HK-2 (cell line): ENCODE results near the gene LIMA1.
"Not testable (repeated sequence)": the region's sequence is repeated elsewhere in the genome, so short reads cannot be mapped to it uniquely, and the experiment has no call there.

Experiments used
- DNase-seq: peaks from one replicate; pipeline ENCODE4 v3.0.0-alpha.2; 2018; ENCODE audit not compliant: unreplicated experiment

The LIMA1 gene

GRCh38 chr12:50287271-50287670 is 4.0 kb upstream of the LIMA1 start:
- DNase-seq: no peak

- DNase-seq: no peak
Measured at GRCh38 chr12:50285253-50285652, 1.9 kb upstream of the LIMA1 start.

GRCh38 chr12:50282721-50283228 is 545 bp downstream of the LIMA1 start:
- DNase-seq: no peak

- DNase-seq: no peak
Measured at GRCh38 chr12:50279501-50279900, 3.8 kb downstream of the LIMA1 start.

DNA sequence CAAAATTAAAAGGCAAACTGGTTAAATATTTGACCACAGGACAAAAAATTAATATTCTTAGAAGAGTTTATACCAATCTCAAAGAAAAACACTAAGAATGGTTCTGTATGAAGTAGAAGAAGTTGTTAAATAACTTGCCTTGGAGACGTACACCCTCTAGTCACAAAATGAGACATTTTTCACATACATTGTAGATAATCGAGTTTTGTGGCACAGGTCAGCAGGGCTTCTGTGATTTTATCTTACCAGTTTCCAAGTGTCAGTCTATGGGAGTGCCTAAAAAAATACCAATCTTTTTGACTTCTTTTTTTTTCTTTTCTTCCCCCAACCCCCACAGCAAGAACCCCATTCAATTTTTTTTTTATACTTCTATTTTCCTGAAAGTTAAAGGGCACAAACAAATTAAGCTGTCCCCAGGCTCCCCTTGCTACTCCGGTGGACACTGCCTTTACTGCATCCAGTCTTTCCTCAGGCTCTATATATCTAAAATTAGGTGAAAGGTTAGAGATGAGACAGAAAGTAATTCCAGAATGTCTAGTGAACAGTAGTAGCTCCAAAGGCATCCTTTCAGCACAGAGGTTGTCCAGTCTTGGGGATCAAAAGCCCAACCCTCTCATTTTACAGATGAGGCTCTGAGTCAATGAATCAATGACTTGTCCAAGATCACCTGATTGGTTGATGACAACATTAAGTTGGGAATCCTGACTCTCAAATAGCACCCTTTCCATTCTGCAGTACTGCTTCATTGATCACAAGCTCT is 6.2 kb downstream of the LIMA1 start:
- DNase-seq: no peak

DNA sequence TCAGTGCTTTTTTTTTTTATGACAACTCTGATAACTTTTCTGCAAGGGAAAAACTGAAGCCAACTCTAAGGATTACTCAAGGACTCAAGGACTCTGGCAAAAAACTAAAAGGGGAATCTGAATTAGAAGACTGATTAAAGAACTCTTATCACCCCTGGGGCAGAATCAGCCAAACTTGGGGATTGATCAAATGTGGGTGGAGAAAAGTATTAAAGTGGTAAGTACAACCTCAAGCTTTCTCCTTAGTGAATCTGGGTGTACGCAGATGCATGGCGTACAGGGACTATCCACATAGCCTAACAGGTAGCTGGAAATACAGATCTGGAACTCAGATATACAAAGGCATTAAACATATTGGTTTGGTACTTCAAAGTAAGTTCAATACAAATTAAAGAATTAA is 7.3 kb downstream of the LIMA1 start:
- DNase-seq: no peak

DNA sequence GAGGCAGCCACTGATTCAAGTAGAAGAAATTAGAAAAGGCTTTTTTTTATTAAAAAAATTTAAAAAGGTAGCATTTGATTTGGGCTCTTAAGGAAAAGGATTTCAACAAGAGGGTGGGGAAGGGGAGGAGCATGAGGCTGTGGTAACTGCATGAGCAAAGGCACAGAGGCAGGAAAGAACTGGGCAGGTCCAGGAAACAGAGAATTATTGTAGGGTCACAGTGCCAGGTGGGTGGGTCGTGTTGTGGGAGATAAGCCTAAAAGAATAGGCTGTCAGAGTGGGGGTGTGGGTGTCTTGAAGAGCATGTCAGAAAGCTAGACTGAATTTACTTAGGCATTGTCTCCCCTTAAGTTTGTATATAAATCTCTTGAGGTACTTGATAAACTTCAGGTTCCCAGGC is 7.8 kb downstream of the LIMA1 start:
- no peak for DNase-seq

DNA sequence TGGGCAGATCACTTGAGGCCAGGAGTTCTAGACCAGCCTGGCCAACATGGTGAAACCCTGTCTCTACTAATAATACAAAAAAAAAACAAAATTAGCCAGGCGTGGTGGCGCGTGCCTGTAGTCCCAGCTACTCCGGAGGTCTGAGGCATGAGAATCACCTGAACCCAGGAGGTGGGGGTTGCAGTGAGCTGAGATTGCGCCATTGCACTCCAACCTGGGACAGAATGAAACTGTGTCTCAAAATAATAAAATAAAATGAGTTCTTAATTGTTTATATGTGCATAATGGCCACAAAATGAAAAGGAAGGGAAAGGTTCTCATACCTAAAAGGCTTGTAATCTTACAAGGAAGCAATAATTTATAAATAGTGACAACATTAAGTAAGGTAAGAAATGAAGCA is 8.2 kb downstream of the LIMA1 start:
- not testable (repeated sequence) for DNase-seq

DNA sequence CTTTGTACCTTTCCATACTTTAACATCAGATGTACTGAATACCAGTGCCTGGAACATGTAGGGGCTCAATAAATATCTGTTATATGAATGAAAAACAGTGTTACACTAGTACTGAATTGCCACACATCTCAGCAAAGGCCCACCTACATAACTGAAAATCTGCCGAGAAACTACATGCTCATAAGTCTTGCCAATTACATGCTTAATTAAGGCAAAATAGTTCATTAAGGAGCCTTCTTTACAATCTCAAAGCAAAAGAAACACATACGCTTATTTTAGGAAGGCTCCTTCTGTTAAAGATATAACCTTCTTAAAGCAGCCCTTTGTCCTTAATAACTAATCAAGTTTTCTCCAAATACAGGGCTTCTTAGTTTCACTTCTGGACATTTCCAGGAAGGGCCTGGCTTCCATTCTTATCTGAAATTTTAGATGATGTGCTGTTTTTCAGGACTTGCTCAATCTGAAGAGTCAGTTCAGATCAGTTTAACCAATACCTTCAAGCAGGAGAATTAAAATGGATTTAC is 11.5 kb downstream of the LIMA1 start:
- no peak for DNase-seq

DNA sequence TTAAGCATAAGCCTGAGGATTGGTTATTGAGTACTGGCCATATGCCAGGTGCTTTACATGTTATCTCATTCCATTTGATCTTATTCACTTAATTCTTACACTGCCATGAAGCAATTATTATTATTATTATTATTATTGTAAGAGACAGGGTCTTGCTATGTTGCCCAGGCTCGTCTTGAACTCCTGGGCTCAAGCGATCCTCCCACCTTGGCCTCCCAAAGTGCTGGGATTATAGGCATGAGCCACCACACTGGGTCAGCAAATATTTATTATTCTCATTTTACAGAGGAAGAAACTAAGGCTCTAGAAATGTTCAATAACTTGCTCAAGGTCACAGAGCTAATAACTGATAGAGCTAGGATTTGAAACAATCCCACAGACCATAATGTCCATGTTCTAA is 14.8 kb downstream of the LIMA1 start:
- DNase-seq: no peak

DNA sequence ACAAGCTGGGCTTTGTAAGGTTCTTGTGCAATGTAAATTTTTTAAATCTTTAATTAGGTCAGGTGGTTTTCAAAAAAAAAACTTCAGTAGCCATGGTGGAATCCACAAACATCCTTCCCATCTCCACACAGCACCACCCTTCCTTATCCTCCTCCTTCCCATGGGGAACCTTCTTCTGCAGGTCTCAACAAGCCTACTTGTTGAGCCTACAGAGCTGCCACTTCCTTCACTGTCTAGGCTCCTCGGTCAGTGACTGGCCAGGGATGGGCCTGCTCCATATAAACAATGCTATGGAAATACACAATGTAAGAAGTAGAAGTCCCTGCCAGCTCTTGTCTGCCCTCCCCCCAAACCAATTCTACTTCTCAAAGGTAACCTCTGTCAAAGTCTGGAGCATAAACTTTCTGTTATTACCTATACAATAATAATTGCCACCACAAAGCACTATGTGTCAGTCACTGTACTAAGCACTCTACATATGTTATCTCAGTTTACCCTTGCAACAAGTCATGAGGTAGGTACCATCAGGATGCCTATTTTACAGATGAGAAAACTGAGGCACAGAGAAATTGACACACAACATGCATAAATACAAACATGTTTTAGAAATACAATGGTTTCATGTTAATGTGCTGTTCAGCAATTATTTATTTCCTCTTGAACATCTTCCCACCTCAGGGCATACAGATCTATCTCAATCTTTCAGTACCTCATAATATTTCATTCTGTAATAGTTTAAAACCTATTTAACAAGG is 17.4 kb downstream of the LIMA1 start:
- no peak for DNase-seq

DNA sequence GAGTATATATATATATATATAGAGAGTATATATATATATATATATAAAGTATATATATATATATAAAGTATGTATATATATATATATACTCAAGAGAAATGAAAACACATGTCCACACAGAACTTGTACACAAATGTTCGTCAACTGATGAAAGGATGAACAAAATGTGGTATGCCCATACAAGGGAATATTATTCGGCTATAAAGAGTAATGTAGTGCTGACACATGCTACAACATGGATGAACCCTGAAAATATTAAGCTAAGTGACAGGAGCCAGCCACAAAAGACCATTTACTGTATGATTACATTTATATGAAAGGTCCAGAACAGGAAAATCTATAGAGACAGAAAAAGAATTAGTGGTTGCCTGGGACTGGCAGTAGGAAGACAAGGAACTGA is 19.5 kb downstream of the LIMA1 start:
- no peak for DNase-seq

DNA sequence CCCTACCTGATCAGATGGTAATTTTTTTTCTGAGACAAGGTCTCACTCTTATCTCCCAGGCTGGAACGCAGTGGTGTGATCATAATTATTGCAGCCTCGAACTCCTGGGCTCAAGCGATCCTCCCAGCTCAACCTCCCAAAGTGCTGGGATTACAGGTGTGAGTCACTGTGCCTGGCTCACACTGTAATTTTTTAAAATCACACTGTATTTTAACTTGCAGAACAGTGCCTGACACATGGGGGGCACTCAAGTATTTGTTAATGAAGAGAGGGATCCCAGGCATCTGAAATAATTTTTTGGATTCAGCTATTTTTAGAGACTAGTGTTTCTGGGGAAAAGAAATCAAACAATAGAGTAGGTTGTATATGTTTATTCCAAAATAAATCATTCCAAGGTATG is 21.7 kb downstream of the LIMA1 start:
- no peak for DNase-seq

GRCh38 chr12:50258167-50258551 is 25.2 kb downstream of the LIMA1 start:
- DNase-seq: no peak

- DNase-seq: no peak
Measured at GRCh38 chr12:50257236-50258166, 25.8 kb downstream of the LIMA1 start.

DNA sequence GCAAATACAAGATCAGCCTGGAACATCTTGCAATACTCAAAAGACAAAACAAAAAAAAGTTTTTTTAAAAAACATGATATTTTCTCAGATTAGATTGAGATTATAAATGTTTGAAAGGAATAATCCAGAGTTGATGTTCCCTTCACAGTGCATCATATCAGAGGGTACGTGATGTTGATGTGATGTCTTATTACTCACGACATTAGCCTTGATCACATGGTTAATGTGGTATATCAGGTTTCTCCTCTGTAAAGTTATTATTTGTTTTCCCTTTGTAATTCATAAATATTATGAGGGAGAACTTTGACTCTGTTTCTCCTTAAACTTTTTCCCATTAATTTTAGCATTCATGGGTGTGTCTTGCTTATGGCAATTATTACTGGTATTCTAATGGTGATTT is 26.6 kb downstream of the LIMA1 start:
- DNase-seq: no peak

GRCh38 chr12:50252977-50253602 is 30.2 kb downstream of the LIMA1 start:
- no peak for DNase-seq

- no peak for DNase-seq
Measured at GRCh38 chr12:50251619-50252252, 31.6 kb downstream of the LIMA1 start.

DNA sequence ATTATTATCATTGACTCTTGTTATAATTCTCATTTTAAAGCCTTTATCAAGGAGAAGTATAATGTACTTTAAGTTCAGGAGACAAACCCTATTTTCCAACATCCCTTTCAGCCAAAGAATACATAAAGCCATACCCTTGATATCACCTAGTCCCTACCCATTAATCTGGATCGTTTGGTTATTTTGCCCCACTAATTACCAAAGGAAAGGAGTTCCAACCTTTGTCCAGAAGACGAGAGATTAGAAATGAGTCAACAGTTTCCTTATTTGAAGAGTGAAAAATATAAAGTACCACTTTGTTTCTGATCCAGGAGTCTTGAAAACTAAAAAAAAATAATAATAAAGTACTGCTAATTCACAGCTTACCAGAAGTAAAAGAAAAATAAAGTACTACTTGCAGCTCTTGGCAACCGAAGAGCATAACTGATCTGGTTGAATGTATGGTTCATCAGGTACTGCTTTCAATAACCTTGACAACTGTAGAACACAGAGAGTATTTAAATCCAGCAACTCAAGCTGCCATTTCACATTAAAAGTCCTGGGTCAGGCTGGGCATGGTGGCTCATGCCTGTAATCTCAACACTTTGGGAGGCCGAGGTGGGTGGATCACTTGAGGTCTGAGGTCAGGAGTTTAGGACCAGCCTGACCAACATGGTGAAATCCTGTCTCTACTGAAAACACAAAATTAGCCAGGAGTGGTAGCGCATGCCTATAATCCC is 33.7 kb downstream of the LIMA1 start:
- no peak for DNase-seq

DNA sequence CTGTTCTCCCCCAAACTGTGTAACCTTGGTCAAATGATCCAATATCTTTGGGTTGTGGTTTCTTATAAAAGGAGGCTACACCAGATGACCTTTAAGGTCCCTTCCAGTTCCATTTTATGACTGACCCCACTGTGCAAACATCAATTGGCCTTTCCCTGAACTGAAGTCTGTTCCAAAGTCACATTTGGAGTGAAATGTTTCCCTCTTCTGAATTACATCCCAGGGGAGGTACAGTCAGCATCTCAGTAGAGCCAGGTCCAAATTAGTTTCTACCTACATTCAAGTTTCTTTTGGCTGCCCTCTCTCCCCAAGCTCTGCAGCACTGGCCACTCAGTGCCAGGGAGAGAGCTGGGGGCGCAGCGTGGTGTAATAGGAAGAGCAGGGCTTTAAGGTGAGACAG is 34.4 kb downstream of the LIMA1 start:
- DNase-seq: no peak
